ENCODE results near the gene TRIM17.

DNA sequence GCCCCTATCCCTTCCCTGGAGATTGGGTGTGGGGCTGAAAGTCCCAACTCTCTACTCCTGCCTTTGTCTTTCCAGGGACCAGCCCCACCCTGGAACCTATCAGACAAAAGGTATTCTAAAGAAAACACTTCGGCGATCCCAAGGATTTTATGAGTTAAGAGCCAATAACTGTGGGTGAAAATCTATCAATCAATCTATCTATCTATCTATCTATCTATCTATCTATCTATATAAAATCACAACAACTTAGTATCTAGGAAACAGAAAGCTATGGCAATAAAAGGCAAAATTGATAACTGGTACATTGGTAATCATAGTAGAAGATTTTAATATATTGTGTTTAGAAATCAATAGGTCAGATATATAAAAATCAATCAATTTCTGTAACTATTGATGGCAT is 32.9 kb downstream of the TRIM17 start:
- TF ChIP-seq RXRA (IDR thresholded peaks at IDR 0.05; ENCODE audit: insufficient read depth, low read depth, low read length) (no peak), EZH2 (IDR thresholded peaks at IDR 0.05; ENCODE audit: low read depth, low read length, severe bottlenecking) (no peak), SP2 (IDR thresholded peaks at IDR 0.05; ENCODE audit: low read length) (no peak), POLR2A (IDR thresholded peaks at IDR 0.05; ENCODE audit: control extremely low read depth in 1 of 2, low read depth in 2 of 2, low read length in 2 of 2) (no peak), TBP (IDR thresholded peaks at IDR 0.05; ENCODE audit: low read depth, low read length) (no peak), TCF12 (IDR thresholded peaks at IDR 0.05; ENCODE audit: low read depth, low read length) (no peak), KDM5A (IDR thresholded peaks at IDR 0.05; ENCODE audit: low read length) (no peak), SIRT6 (IDR thresholded peaks at IDR 0.05; ENCODE audit: low read length) (no peak), YY1 (IDR thresholded peaks at IDR 0.05; ENCODE audit: low read depth, low read length) (no peak), ZNF274 (IDR thresholded peaks at IDR 0.05; ENCODE audit: borderline replicate concordance, extremely low read depth, low read length) (no peak), SP4 (IDR thresholded peaks at IDR 0.05; ENCODE audit: low read length) (no peak)
- TF ChIP-seq, protein P1, sequence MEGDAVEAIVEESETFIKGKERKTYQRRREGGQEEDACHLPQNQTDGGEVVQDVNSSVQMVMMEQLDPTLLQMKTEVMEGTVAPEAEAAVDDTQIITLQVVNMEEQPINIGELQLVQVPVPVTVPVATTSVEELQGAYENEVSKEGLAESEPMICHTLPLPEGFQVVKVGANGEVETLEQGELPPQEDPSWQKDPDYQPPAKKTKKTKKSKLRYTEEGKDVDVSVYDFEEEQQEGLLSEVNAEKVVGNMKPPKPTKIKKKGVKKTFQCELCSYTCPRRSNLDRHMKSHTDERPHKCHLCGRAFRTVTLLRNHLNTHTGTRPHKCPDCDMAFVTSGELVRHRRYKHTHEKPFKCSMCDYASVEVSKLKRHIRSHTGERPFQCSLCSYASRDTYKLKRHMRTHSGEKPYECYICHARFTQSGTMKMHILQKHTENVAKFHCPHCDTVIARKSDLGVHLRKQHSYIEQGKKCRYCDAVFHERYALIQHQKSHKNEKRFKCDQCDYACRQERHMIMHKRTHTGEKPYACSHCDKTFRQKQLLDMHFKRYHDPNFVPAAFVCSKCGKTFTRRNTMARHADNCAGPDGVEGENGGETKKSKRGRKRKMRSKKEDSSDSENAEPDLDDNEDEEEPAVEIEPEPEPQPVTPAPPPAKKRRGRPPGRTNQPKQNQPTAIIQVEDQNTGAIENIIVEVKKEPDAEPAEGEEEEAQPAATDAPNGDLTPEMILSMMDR (IDR thresholded peaks at IDR 0.05; ENCODE audit: control extremely low read depth in 1 of 3, insufficient read depth in 1 of 3, low read depth in 1 of 3, low read length in 3 of 3) = no peak
